H9 (cell line): ENCODE results near the gene IZUMO3. TPM values are rescaled to one million over a fixed set of nuclear protein-coding genes. Genes with fewer than 3 reads are reported as not detected.

ENCODE experiments used
- DNase-seq: peaks from one replicate; pipeline ENCODE4 v3.0.0-alpha.2; 2017
- H2AFZ ChIP-seq: one replicate; pipeline ENCODE4 v1.6.1; 2013; ENCODE audit warnings: mild to moderate bottlenecking, low read length, control low read depth, moderate library complexity
- H2AK5ac ChIP-seq: 2 replicates; pipeline ENCODE4 v1.6.1; 2013; ENCODE audit warnings: low read length, control low read depth, mixed read lengths; ENCODE audit not compliant: insufficient read length
- H2BK120ac ChIP-seq: one replicate; pipeline ENCODE4 v1.6.1; 2013; ENCODE audit warnings: low read depth, mild to moderate bottlenecking, low read length, control low read depth, inconsistent platforms; ENCODE audit not compliant: poor library complexity, severe bottlenecking
- H2BK12ac ChIP-seq: 2 replicates; pipeline ENCODE4 v1.6.1; 2013; ENCODE audit warnings: low read length, control low read depth, mixed read lengths, low read depth; ENCODE audit not compliant: insufficient read length
- H2BK15ac ChIP-seq: 2 replicates; pipeline ENCODE4 v1.6.1; 2013; ENCODE audit warnings: low read depth, low read length, control low read depth
- H2BK20ac ChIP-seq: one replicate; pipeline ENCODE4 v1.6.1; 2013; ENCODE audit warnings: low read depth, mild to moderate bottlenecking, low read length, control low read depth, inconsistent platforms; ENCODE audit not compliant: poor library complexity, severe bottlenecking
- H2BK5ac ChIP-seq: 2 replicates; pipeline ENCODE4 v1.6.1; 2013; ENCODE audit warnings: low read length, control low read depth, mixed read lengths; ENCODE audit not compliant: insufficient read length
- H3K14ac ChIP-seq: 2 replicates; pipeline ENCODE4 v1.6.1; 2013; ENCODE audit warnings: low read length, control low read depth; ENCODE audit not compliant: insufficient read depth
- H3K18ac ChIP-seq: 2 replicates; pipeline ENCODE4 v1.6.1; 2013; ENCODE audit warnings: low read depth, mild to moderate bottlenecking, mixed read lengths, low read length, control low read depth; ENCODE audit not compliant: insufficient read length
- H3K23ac ChIP-seq: 2 replicates; pipeline ENCODE4 v1.6.1; 2013; ENCODE audit warnings: low read length, control low read depth, mixed read lengths, low read depth; ENCODE audit not compliant: insufficient read length
- H3K23me2 ChIP-seq: 2 replicates; pipeline ENCODE4 v1.6.1; 2013; ENCODE audit warnings: low read depth, mild to moderate bottlenecking, mixed read lengths, low read length, control low read depth; ENCODE audit not compliant: insufficient read length, poor library complexity, severe bottlenecking
- H3K27ac ChIP-seq: 2 replicates; pipeline ENCODE4 v1.5.1; 2013; ENCODE audit warnings: low read length, control low read depth, mixed read lengths, low read depth; ENCODE audit not compliant: insufficient read length
- H3K27me3 ChIP-seq: 2 replicates; pipeline ENCODE4 v1.6.1; 2013; ENCODE audit warnings: low read length, control low read depth, inconsistent platforms; ENCODE audit not compliant: insufficient read depth
- H3K4ac ChIP-seq: 2 replicates; pipeline ENCODE4 v1.6.1; 2013; ENCODE audit warnings: low read depth, mild to moderate bottlenecking, control low read depth, inconsistent platforms, low read length, moderate library complexity
- H3K4me1 ChIP-seq: 2 replicates; pipeline ENCODE4 v1.6.1; 2013; ENCODE audit warnings: low read length, control low read depth, inconsistent platforms; ENCODE audit not compliant: insufficient read depth
- H3K4me2 ChIP-seq: 2 replicates; pipeline ENCODE4 v1.6.1; 2013; ENCODE audit warnings: low read length, control low read depth, mixed read lengths; ENCODE audit not compliant: insufficient read length, insufficient read depth
- H3K56ac ChIP-seq: 2 replicates; pipeline ENCODE4 v1.6.1; 2013; ENCODE audit warnings: low read depth, mild to moderate bottlenecking, mixed read lengths, low read length, control low read depth; ENCODE audit not compliant: insufficient read length
- H3K79me1 ChIP-seq: 2 replicates; pipeline ENCODE4 v1.6.1; 2013; ENCODE audit warnings: low read depth, mild to moderate bottlenecking, moderate library complexity, low read length, control low read depth, inconsistent platforms; ENCODE audit not compliant: insufficient read depth, poor library complexity, severe bottlenecking
- H3K79me2 ChIP-seq: 2 replicates; pipeline ENCODE4 v1.6.1; 2013; ENCODE audit warnings: low read length, control low read depth, inconsistent platforms; ENCODE audit not compliant: insufficient read depth
- H3K9ac ChIP-seq: 2 replicates; pipeline ENCODE4 v1.6.1; 2013; ENCODE audit warnings: low read length, control low read depth, mixed read lengths; ENCODE audit not compliant: insufficient read length; ENCODE audit errors: extremely low read depth
- H3K9me3 ChIP-seq: one replicate; pipeline ENCODE4 v1.6.1; 2013; ENCODE audit warnings: low read depth, low read length, inconsistent platforms; ENCODE audit not compliant: control insufficient read depth
- H3T11ph ChIP-seq: one replicate; pipeline ENCODE4 v1.6.1; 2013; ENCODE audit warnings: mild to moderate bottlenecking, low read length, control low read depth, inconsistent platforms
- H4K20me1 ChIP-seq: one replicate; pipeline ENCODE4 v1.6.1; 2013; ENCODE audit not compliant: control insufficient read depth, insufficient read length, insufficient read depth
- H4K5ac ChIP-seq: 2 replicates; pipeline ENCODE4 v1.6.1; 2013; ENCODE audit warnings: low read depth, mild to moderate bottlenecking, mixed read lengths, low read length, control low read depth; ENCODE audit not compliant: insufficient read length
- H4K8ac ChIP-seq: replicated peaks from 2 replicates; pipeline ENCODE4 v1.6.1; 2013; ENCODE audit warnings: low read length, control low read depth, mixed read lengths, low read depth; ENCODE audit not compliant: insufficient read length
- H4K91ac ChIP-seq: 2 replicates; pipeline ENCODE4 v1.6.1; 2013; ENCODE audit warnings: low read depth, mild to moderate bottlenecking, moderate library complexity, mixed read lengths, low read length, control low read depth; ENCODE audit not compliant: insufficient read length
- H3K27ac Mint-ChIP-seq, 3 experiments: 2 replicates in 2 of 3; 3 replicates in 1 of 3; pipeline ENCODE4 v1.8.0; 2020 to 2021; ENCODE audit warnings: mixed read lengths in 3 of 3, mild to moderate bottlenecking in 1 of 3, moderate library complexity in 1 of 3
- H3K27me3 Mint-ChIP-seq: 2 replicates; pipeline ENCODE4 v1.8.0; 2021; ENCODE audit warnings: low read depth, mild to moderate bottlenecking, moderate library complexity, mixed read lengths
- H3K36me3 Mint-ChIP-seq, 3 experiments: 2 replicates in 2 of 3; 3 replicates in 1 of 3; pipeline ENCODE4 v1.8.0; 2020 to 2021; ENCODE audit warnings: low read depth in 3 of 3, mixed read lengths in 3 of 3; ENCODE audit not compliant: insufficient read depth in 1 of 3
- H3K4me1 Mint-ChIP-seq, 2 experiments: 2 replicates each; pipeline ENCODE4 v1.8.0; 2020; ENCODE audit warnings: mixed read lengths in 2 of 2
- H3K4me3 Mint-ChIP-seq, 2 experiments: 2 replicates in 1 of 2; 3 replicates in 1 of 2; pipeline ENCODE4 v1.8.0; 2020 to 2021; ENCODE audit warnings: mild to moderate bottlenecking in 2 of 2, mixed read lengths in 2 of 2, moderate library complexity in 1 of 2
- H3K9me3 Mint-ChIP-seq, 2 experiments: 2 replicates in 1 of 2; 3 replicates in 1 of 2; pipeline ENCODE4 v1.8.0; 2020; ENCODE audit warnings: mild to moderate bottlenecking in 2 of 2, mixed read lengths in 2 of 2, moderate library complexity in 1 of 2
- WGBS: extraction: QIAGEN DNeasy Blood & Tissue Kit; methylation state at CpG from one replicate; pipeline ENCODE4 v1.1.7; 2013; ENCODE audit warnings: missing lambda C conversion rate, low lambda C conversion rate, mixed read lengths; ENCODE audit not compliant: insufficient read length; ENCODE audit errors: extremely low coverage; 5-methylcytosine and 5-hydroxymethylcytosine counted together
- long read RNA-seq: library from polyadenylated mRNA; unstranded; transcript quantifications from one replicate; pipeline ENCODE4 v2.0.0, GENCODE V29; 2020
- total RNA-seq: library from RNA; stranded (reverse); gene quantifications from 2 replicates; pipeline ENCODE4 v1.2.1, GENCODE V29; 2021
- TF ChIP-seq, protein P1 (sequence below): fragments of 200-600 bp; sonication (generic); conservative IDR thresholded peaks from 3 replicates; pipeline ENCODE4 v1.8.0; 2021; ENCODE audit warnings: antibody characterized with exemption, mild to moderate bottlenecking

IZUMO3 gene, protein sequence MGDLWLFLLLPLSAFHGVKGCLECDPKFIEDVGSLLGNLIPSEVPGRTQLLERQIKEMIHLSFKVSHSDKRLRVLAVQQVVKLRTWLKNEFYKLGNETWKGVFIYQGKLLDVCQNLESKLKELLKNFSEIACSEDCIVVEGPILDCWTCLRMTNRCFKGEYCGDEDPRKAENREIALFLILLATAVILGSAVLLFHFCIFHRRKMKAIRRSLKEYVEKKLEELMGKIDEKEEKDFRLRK
- total RNA-seq = not detected in 2 replicates
- long read RNA-seq = 0 reads

- Histone ChIP-seq H3T11ph (no peak within 1 kb of the TSS), H3K23ac (no peak within 1 kb of the TSS), H3K4me1 (no peaks in the 10 kb centered on the region), H3K4ac (no peak within 1 kb of the TSS), H4K5ac (no peak within 1 kb of the TSS), H3K27ac (no peak within 1 kb of the TSS), H3K23me2 (no peaks in the 10 kb centered on the region), H3K27me3 (no peaks in the 10 kb centered on the region), H2BK15ac (no peak within 1 kb of the TSS), H2BK12ac (no peak within 1 kb of the TSS), H3K79me1 (no peaks in the 10 kb centered on the region), H3K9me3 (no peaks in the 10 kb centered on the region), H4K8ac (no peak within 1 kb of the TSS), H3K4me2 (no peak within 1 kb of the TSS), H2AFZ (no peak within 1 kb of the TSS), H2BK5ac (no peak within 1 kb of the TSS), H4K91ac (no peak within 1 kb of the TSS), H3K9ac (no peak within 1 kb of the TSS), H3K79me2 (no peaks in the 10 kb centered on the region), H3K14ac (no peak within 1 kb of the TSS), H2BK20ac (no peak within 1 kb of the TSS), H2AK5ac (no peak within 1 kb of the TSS), H4K20me1 (no peaks in the 10 kb centered on the region), H3K56ac (no peak within 1 kb of the TSS), H3K18ac (no peak within 1 kb of the TSS), H2BK120ac (no peak within 1 kb of the TSS)
- no peak for DNase-seq
- TF ChIP-seq, protein P1, sequence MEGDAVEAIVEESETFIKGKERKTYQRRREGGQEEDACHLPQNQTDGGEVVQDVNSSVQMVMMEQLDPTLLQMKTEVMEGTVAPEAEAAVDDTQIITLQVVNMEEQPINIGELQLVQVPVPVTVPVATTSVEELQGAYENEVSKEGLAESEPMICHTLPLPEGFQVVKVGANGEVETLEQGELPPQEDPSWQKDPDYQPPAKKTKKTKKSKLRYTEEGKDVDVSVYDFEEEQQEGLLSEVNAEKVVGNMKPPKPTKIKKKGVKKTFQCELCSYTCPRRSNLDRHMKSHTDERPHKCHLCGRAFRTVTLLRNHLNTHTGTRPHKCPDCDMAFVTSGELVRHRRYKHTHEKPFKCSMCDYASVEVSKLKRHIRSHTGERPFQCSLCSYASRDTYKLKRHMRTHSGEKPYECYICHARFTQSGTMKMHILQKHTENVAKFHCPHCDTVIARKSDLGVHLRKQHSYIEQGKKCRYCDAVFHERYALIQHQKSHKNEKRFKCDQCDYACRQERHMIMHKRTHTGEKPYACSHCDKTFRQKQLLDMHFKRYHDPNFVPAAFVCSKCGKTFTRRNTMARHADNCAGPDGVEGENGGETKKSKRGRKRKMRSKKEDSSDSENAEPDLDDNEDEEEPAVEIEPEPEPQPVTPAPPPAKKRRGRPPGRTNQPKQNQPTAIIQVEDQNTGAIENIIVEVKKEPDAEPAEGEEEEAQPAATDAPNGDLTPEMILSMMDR = no peak
- Mint-ChIP-seq H3K4me3 (no peak within 1 kb of the TSS), H3K27me3 (no peaks in the 10 kb centered on the region), H3K4me1 (peaks cover 7 to 8% of the 10 kb centered on the region in 2 experiments), H3K9me3 (no peaks in the 10 kb centered on the region), H3K27ac (no peak within 1 kb of the TSS), H3K36me3 (no peaks in the 10 kb centered on the region)
- WGBS = no CpG with 5 or more reads among the region's 3 CpGs
Observed at GRCh38 chr9:24545847-24546522, at the start of gene IZUMO3. Gene IZUMO3, minus strand, starts transcription at chr9:24545897. Its CDS starts 248 bp downstream, at chr9:24545649.
